ENCODE results near the gene NDUFS6. TPM values are rescaled to one million over a fixed set of nuclear protein-coding genes. Genes with fewer than 3 reads are reported as not detected.

The NDUFS6 gene
- total RNA-seq, 1 donor = 30.9 TPM

DNA sequence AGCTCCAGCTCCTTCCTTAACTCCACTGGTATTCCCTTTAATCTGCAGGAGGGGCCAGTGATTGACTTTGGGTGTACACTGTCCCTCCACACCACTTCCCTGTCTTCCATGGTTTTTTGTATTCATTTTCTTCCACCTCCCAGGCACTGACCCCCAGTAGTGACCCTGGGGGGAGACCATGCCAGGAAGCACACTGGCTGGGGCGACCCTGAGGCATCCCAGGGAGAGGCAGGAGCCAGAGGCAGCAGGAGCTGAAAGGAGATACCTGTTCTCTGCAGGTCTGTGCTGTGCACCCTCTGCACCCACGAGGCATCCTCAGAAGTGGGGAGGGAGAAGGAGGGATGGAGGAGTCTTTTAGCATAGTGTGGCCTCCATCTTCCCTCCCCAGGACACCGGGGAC, 53.9 kb downstream of the NDUFS6 start:
- DNase-seq (ENCODE audit: low read depth) = no peak
- TF ChIP-seq, protein P1, sequence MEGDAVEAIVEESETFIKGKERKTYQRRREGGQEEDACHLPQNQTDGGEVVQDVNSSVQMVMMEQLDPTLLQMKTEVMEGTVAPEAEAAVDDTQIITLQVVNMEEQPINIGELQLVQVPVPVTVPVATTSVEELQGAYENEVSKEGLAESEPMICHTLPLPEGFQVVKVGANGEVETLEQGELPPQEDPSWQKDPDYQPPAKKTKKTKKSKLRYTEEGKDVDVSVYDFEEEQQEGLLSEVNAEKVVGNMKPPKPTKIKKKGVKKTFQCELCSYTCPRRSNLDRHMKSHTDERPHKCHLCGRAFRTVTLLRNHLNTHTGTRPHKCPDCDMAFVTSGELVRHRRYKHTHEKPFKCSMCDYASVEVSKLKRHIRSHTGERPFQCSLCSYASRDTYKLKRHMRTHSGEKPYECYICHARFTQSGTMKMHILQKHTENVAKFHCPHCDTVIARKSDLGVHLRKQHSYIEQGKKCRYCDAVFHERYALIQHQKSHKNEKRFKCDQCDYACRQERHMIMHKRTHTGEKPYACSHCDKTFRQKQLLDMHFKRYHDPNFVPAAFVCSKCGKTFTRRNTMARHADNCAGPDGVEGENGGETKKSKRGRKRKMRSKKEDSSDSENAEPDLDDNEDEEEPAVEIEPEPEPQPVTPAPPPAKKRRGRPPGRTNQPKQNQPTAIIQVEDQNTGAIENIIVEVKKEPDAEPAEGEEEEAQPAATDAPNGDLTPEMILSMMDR (IDR thresholded peaks at IDR 0.05; ENCODE audit: insufficient read depth, low read length) = no peak
- no peak overlapping the region for H3K4me3 ChIP-seq (ENCODE audit: low read depth, low read length)

DNA sequence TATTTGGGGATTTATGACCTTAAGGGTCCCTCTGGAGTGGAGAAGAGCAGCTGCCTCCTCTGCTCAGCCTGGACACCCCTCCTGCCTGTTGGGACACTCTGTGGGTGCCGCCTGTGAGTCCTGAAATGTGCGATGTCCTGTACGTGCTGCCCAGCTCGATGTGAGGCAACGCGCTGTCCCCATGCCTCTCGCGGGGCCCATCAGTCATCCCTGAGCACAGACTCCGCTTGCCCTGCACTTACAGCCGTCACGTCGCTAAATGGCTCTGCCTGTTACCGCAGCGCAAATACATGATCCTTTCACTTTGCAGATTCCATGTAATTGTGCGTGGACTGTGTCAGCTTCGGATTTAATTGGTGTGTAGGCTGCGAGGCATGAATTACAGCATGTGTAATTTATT, 54.4 kb downstream of the NDUFS6 start:
- TF ChIP-seq, protein P1 (IDR thresholded peaks at IDR 0.05; ENCODE audit: insufficient read depth, low read length) = no peak
- no peak overlapping the region for H3K4me3 ChIP-seq (ENCODE audit: low read depth, low read length)
- DNase-seq (ENCODE audit: low read depth) = no peak

DNA sequence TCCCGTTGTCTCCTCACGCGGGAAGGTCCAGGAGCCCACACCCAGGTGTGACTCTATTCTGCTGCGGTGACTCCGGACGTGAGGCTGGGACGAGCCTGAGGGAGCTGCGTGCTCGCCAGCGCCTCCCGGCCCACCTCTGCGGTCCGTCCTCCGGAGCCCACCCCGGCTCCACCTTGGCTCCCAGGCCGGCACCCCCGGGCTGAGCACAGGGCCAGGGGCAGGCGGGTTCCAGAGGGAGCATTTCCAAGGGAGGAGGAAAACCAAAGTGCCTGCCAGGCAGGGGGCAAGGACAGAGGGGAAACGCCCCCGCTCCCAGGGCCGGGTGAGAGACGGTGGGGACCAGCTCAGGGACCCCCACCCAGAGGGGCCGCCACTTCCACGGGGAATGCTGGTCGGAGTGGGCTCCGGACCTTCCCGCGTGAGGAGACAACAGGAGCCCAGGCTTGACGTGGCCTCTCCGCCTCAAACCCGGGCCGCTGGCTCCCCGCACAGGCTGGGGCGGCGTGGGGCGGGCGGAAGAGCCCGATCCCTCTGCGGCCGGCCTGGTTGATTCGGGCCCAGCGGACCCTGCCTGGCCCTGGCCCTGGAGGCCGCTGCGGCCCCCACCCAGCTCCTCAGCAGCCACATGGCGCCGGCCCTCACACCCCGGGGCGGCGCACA, 55.5 kb downstream of the NDUFS6 start:
- DNase-seq (ENCODE audit: low read depth) = no peak
- TF ChIP-seq, protein P1 (IDR thresholded peaks at IDR 0.05; ENCODE audit: insufficient read depth, low read length) = no peak
- peak overlapping the region; percentile 22 for H3K4me3 ChIP-seq (ENCODE audit: low read depth, low read length)

DNA sequence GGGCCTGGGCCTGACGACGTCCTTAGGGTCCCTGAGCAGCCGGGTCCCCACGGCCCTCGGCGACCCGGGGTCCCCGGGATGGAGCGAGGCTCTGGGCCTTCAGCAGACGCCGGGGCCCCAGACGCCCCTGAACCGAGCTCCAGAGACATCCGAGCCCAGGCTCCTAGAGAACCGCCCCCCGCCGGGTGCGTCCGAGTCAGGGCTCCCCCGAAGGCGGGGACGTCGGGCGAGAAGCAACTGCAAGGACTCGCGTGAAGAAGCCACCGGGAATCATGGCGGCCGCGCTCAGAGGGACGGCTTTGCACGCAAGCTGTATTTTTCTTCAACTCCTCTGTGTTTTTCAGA, 56.0 kb downstream of the NDUFS6 start:
- DNase-seq (ENCODE audit: low read depth) = no peak
- no peak overlapping the region for H3K4me3 ChIP-seq (ENCODE audit: low read depth, low read length)
- TF ChIP-seq, protein P1 (IDR thresholded peaks at IDR 0.05; ENCODE audit: insufficient read depth, low read length) = no peak

DNA sequence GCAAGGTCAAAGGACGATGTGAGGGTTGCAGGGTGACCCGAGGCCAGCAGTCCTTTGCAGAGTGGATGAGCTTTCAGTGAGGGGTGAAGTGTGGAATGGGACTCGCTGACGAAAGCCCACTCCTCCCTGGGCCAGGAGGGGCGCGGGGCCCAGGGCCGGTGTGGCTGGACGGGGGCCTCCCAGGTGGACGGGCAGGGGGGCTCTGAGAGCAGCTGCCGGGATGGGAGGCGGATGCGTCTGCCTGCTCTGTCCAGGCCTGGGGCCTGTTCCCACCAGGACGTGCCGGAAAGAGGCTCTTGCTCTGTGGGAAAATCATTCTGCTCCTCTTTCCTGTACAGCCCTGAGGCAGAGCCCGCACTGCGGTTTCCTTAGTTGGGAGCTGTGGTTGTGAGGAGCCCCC, 57.2 kb downstream of the NDUFS6 start:
- TF ChIP-seq, protein P1 (IDR thresholded peaks at IDR 0.05; ENCODE audit: insufficient read depth, low read length) = no peak
- H3K4me3 ChIP-seq (ENCODE audit: low read depth, low read length) = no peak overlapping the region
- DNase-seq (ENCODE audit: low read depth) = no peak

DNA sequence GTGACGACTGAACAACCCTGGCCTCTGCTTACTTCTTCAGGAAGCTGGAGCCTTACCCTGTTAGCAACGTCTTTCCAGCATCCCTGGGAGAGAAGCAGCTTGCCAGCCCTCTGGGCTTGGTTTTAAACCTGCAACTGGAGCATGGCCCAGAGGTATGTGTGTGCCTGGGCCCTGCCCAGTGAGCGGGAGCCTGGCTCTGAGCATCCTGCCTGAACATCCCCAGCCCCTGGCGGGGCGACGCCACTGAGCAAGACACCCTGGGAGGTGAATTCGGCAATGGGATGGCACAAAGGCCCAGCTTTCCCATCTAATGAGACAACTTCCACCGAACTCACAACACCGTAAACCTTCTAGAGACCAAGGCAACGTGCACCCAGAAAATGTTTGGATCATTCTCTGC, 57.9 kb downstream of the NDUFS6 start:
- no peak for DNase-seq (ENCODE audit: low read depth)
- H3K4me3 ChIP-seq (ENCODE audit: low read depth, low read length) = no peak overlapping the region
- TF ChIP-seq, protein P1 (IDR thresholded peaks at IDR 0.05; ENCODE audit: insufficient read depth, low read length) = no peak

DNA sequence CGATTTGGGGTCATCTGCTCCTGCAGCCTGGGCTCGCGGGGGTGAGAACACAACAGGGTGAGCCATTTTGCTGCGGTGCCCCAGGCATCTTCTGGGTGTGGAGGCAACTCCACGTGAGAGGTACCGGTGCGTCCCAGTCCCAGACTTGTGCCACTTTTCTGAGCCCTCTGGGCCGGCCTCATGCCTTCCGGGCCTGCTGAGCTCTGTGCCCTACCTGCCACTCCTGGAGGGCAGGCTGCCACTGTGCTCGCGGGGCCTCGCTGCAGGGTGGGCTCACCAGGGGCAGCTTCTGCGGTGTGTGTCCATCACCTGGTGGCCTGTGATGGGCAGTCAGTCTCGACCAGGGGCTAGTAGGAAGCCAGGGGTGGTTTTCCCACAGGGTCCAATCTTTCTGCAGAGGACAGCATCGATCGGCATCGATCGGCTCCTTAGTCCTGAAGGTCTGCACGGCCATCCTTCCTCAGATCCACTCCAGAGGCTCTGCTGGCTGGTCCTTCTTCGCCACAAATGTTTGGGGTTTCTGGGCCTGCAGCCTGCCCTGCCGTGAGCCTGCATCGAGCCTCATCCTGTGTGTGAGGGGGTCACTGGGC, 58.9 kb downstream of the NDUFS6 start:
- no peak overlapping the region for H3K4me3 ChIP-seq (ENCODE audit: low read depth, low read length)
- TF ChIP-seq, protein P1 (IDR thresholded peaks at IDR 0.05; ENCODE audit: insufficient read depth, low read length) = no peak
- DNase-seq (ENCODE audit: low read depth) = no peak
